Retinal pigment epithelial cell (primary cell): ENCODE data around the gene HYOU1.
"Not testable (repeated sequence)": the region's sequence is repeated elsewhere in the genome, so short reads cannot be mapped to it uniquely, and the experiment has no call there.

Source experiments
- DNase-seq: peaks from one replicate; pipeline ENCODE4 v3.0.0-alpha.2; 2010; ENCODE audit warnings: low read depth
- H3K4me3 ChIP-seq: 2 replicates; pipeline ENCODE4 v1.5.1; 2011; ENCODE audit warnings: mild to moderate bottlenecking, low read length, control low read depth, moderate library complexity
- TF ChIP-seq, protein P1 (sequence below): conservative IDR thresholded peaks from 2 replicates; pipeline ENCODE4 v1.5.1; 2011; ENCODE audit warnings: low read depth, low read length, control low read depth, inconsistent platforms

HYOU1 gene

DNA sequence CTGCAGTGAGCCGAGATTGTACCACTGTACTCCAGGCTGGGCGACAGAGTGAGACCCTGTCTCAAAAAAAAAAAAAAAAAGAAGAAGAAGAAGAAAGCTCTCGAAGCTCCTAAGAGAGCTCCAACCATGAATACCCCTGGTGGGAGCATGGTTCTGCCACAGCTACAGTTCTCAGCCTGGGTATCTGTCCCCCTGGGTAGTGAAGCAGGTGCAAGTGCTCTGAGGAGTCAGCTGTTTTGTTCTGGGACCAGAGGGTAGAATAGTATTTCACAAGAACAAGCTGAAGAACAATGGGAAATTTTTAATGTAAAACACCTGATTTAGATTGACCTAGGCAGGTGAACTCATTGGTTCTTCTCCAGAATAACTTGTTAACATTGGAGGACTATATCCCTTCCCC is 4.3 kb upstream of the HYOU1 start:
- DNase-seq: no peak
- H3K4me3 ChIP-seq: no peak overlapping the region
- TF ChIP-seq, protein P1, sequence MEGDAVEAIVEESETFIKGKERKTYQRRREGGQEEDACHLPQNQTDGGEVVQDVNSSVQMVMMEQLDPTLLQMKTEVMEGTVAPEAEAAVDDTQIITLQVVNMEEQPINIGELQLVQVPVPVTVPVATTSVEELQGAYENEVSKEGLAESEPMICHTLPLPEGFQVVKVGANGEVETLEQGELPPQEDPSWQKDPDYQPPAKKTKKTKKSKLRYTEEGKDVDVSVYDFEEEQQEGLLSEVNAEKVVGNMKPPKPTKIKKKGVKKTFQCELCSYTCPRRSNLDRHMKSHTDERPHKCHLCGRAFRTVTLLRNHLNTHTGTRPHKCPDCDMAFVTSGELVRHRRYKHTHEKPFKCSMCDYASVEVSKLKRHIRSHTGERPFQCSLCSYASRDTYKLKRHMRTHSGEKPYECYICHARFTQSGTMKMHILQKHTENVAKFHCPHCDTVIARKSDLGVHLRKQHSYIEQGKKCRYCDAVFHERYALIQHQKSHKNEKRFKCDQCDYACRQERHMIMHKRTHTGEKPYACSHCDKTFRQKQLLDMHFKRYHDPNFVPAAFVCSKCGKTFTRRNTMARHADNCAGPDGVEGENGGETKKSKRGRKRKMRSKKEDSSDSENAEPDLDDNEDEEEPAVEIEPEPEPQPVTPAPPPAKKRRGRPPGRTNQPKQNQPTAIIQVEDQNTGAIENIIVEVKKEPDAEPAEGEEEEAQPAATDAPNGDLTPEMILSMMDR: no peak

DNA sequence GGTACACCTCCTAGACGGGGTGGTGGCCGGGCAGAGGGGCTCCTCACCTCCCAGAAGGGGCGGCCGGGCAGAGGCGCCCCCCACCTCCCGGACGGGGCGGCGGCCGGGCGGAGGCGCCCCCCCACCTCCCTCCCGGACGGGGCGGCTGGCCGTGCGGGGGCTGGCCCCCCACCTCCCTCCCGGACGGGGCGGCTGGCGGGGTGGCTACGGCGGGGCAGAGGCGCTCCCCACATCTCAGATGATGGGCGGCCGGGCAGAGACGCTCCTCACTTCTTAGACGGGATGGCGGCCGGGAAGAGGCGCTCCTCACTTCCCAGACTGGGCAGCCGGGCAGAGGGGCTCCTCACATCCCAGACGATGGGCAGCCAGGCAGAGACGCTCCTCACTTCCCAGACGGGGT is 2.1 kb upstream of the HYOU1 start:
- not testable (repeated sequence) for DNase-seq, H3K4me3 ChIP-seq

DNA sequence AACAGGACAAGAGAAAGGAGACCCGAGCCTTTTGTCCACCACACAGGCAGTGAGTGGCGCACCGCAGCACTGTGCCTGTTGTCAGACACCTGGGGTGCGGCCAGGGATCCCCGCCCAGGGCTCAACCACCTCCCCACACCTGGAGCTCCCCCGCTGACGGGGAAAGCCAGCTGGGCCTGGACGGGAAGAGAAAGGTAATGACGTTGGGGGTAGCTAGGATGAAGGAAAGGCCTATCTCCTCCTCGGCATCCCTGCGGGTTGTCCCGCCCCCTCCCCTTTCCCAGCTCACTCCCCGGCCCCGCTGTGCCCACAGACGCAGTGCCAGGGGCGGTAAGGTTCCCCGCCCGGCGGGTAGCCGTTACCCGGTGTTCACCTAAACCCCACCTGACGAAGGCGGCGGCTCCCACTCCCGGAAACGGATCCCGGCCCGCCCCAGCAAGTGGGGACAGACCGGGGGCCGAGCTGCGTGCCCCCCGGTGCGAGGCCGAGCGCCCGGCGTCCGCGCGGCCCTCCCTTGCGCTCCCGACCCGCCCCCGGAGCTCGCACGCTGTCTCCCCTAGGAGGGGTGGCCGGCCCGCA is 495 bp downstream of the HYOU1 start:
- peak overlapping the region; percentile 82 for H3K4me3 ChIP-seq
- TF ChIP-seq, protein P1: no peak
- DNase-seq: no peak

DNA sequence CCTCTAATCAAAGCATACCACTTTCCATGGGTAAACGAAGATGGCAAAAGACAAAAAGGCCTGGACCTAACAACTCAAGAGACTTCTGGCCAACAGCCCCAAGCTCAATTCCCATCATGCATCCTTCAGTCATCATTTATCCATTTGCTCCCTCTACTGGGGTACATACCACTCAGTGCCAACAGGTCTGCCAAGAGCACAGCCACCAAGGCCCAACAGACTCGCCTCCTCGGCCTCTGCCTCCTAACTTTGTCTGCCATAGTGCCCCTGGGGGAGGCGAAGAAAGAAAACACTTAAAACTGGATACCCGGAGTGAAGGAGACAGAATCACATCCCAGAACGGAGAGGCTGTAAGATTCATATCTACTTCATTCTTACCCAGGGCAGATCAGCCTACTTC is 1.1 kb downstream of the HYOU1 start:
- TF ChIP-seq, protein P1: peak; percentile 38
- peak overlapping the region; percentile 82 for H3K4me3 ChIP-seq

DNA sequence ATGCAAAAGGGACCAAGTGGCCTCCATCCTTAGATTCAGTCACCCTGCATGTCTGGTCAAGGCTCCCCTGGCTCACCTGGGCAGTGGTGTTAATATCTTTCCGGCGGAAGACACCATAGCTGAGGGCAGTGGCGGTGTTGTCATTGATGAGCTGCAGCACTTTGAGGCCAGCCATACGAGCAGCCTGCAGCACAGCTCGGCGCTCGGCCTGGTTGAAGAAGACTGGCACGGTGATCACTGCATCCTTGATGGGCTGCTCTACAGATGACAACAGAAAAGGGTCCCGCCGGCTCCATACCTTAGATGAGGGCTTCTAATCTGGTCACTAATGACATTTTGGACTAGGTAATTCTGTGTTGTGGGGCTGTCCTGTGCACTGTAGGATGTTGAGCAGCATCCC is 2.6 kb downstream of the HYOU1 start:
- TF ChIP-seq, protein P1: no peak
- DNase-seq: no peak
- H3K4me3 ChIP-seq: no peak overlapping the region

More for the DNA sequence above, 1.1 kb downstream of the HYOU1 start:
- DNase-seq: no peak

DNA sequence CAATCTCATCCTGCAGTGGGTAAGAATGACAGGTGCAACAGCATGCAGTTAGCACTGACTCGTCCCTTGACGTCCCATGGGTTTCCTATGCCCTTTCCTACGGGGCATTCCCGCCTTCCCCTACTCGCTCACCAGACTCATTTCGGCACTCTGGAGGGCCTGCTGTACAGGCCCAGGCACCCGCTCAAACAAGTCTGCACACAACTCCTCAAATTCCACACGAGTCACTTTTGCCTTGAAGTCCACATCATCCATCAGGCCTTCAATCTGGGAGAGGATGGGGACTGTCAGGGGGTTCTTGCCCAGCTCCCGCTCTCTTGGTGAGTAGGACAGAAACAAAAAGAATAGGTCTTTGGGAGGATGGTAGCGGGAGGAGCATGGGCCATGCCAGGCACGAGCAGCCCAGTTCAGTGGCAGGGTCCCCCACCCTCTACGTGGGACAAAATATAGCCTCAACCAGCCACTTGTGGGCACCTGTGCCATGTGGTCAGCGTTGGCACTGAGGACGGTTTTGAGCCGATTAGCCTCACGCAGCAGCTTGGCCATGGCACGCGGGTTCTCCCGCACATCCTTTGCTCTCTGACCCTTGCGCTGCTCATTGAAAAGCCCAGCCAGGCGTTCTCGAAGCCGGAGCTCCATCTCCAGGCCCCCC is 4.7 kb downstream of the HYOU1 start:
- no peak overlapping the region for H3K4me3 ChIP-seq
- TF ChIP-seq, protein P1: no peak
- DNase-seq: no peak

DNA sequence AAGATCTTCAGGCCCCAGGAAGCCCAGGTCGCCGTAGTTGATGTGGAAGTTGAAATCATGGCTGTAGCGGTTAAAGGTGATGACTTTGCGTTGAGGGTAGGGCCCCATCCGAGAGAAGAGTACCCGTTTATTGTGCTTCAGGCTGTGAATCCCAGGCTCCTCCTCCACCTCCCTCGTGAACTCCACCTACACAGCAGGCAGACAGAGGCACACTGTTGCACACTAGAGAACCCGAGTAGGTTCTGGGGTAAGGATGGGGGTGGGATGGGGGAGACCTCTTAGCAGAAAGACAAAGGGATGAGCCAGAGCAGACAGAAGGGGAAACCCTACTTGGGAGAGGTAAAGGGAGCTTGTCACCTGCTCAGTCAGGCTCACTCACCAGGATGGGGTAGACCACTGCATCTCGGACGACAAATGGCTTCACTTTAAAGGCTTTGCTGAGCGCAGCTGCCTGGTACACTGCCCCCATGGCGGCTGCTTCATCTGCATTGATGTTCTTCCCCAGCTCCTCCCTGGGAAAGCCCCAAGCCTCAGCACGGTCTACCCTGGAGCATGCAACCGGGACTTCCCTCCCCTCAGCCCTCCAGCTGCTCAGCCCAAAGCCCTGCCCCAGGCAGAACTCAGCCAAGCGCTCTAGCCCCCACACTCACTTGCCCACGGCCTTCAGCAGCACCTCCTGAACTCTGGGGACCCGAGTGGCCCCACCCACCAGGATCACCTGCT is 5.4 kb downstream of the HYOU1 start:
- DNase-seq: no peak
- TF ChIP-seq, protein P1: no peak
- H3K4me3 ChIP-seq: no peak overlapping the region
